ENCODE measurements around the gene GATD1.

GATD1 gene

DNA sequence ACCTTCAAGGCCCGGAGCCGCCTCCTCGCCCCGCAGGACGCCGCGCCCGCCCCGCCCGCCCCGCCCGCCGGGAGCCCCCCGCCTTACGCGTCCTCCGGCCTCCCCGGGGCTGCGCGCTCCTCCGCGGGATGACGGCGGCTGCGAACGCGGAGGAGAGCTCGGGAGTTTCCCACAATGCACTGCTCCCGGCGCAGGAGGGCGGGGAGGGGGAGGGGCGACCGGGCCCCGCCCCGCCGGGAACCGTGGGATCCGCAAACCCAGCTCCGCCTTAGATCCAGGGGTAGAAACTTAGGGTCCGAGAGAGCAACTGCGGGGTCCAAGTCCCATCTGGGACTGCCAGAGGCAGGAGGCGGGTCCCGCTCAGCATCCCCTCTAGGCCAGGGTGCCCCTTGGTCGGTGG is 12.7 kb upstream of the GATD1 start, which contains the start of gene CEND1:
TSS of gene CEND1 (minus strand) at position 148 of the 400 bp plus-strand sequence. CDS start 1,514 bp downstream, outside the sequence.
- no peaks in the 10 kb centered on the region for H3K27me3 Mint-ChIP-seq
- no peak within 1 kb of the TSS for H3K27ac Mint-ChIP-seq (ENCODE audit: low read depth)
- no peak within 1 kb of the TSS for H3K4me3 Mint-ChIP-seq
- H3K36me3 Mint-ChIP-seq (ENCODE audit: insufficient read depth): peaks cover 12% of the 10 kb centered on the region
- H3K4me1 Mint-ChIP-seq: peaks cover 6% of the 10 kb centered on the region
- DNase-seq (ENCODE audit: low spot score in 2 of 2): no peak
- H3K9me3 Mint-ChIP-seq: no peaks in the 10 kb centered on the region
- peak; percentile 32 for ATAC-seq (replicated peaks; ENCODE audit: extremely low read depth, poor library complexity, severe bottlenecking)

- H3K4me3 Mint-ChIP-seq: no peak overlapping the region
- H3K27me3 Mint-ChIP-seq: no peaks in the 10 kb centered on the region
- H3K4me1 Mint-ChIP-seq: peaks cover 6% of the 10 kb centered on the region
- no peaks in the 10 kb centered on the region for H3K9me3 Mint-ChIP-seq
- H3K36me3 Mint-ChIP-seq (ENCODE audit: insufficient read depth): peaks cover 11% of the 10 kb centered on the region
- H3K27ac Mint-ChIP-seq (ENCODE audit: low read depth): no peak overlapping the region
- DNase-seq (ENCODE audit: low spot score in 2 of 2) (no peak), ATAC-seq (replicated peaks; ENCODE audit: extremely low read depth, poor library complexity, severe bottlenecking) (no peak)
Observed at GRCh38 chr11:788953-789940, 12.0 kb upstream of the GATD1 start.

DNA sequence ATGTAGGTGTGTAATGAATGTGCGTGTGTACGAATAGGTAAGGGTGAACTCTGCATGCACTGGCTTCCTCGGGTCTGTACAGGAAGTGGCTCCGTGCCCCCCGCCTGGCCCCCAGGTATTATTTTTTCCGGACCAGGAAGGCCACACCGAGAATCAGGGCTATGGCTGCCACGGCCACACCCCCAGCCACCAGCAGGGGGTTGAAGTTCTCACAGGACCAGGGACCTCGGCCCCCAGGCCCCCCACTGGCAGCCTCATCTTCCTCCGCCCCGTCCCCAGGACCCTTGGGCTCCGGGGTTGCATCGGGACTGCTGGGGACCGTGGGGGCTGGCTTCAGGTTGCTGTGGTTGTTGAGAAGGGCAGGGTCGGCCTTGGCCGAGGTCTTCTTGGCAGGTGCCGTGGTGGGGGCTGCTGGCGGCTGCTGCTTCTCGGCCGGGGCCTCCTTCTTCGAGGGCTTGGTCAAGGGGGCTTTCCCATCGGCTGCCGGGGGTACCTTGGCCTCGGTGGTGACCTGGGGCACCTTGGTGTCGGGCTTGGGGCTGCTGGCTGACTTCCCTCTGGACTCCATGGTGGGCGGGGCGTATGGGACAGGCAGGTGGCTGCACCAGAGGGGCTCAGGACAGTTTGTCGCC is 10.8 kb upstream of the GATD1 start:
- DNase-seq (ENCODE audit: low spot score in 2 of 2) (no peak), ATAC-seq (replicated peaks; ENCODE audit: extremely low read depth, poor library complexity, severe bottlenecking) (no peak)
- H3K36me3 Mint-ChIP-seq (ENCODE audit: insufficient read depth): peaks cover 12% of the 10 kb centered on the region
- no peaks in the 10 kb centered on the region for H3K27me3 Mint-ChIP-seq
- H3K4me3 Mint-ChIP-seq: no peak overlapping the region
- no peak overlapping the region for H3K27ac Mint-ChIP-seq (ENCODE audit: low read depth)
- H3K4me1 Mint-ChIP-seq: peaks cover 6% of the 10 kb centered on the region
- no peaks in the 10 kb centered on the region for H3K9me3 Mint-ChIP-seq

DNA sequence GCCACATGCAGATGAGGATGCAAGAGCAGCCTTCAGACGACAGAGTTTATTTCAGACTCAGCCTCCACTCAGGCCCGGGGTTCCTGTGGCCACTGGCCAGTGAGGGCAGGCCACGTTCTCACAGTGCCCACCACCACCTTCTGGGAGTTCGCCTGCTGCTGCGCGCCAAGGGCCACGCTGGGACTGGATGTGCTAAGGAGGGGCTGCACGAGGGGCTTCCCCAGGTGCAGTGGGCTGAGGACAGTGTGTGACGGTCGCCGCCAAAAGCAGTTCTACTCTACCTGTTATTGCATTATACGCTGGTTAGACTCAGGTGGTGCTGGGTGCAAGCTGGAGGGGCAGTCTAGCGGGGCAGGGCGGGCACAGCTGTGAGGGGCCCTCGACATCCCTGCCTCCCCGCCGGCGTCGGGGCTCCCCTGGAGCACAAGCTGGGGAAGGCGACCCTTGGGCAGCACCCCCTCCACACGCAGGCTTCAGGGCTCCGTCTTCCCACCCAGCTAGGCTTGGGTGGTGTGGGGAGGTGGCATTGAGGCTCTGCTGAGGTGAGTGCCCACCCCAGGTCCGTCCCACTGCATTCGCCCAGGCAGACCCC is 9.9 kb upstream of the GATD1 start:
- Mint-ChIP-seq H3K4me3 (no peak overlapping the region), H3K27me3 (no peaks in the 10 kb centered on the region), H3K27ac (ENCODE audit: low read depth) (no peak overlapping the region), H3K36me3 (ENCODE audit: insufficient read depth) (peaks cover 9% of the 10 kb centered on the region), H3K4me1 (peaks cover 6% of the 10 kb centered on the region), H3K9me3 (no peaks in the 10 kb centered on the region)
- DNase-seq (ENCODE audit: low spot score in 2 of 2): no peak
- ATAC-seq (replicated peaks; ENCODE audit: extremely low read depth, poor library complexity, severe bottlenecking): no peak

- H3K27ac Mint-ChIP-seq (ENCODE audit: low read depth): no peak overlapping the region
- DNase-seq (ENCODE audit: low spot score in 2 of 2): no peak
- H3K4me1 Mint-ChIP-seq: peaks cover 6% of the 10 kb centered on the region
- H3K27me3 Mint-ChIP-seq: no peaks in the 10 kb centered on the region
- H3K9me3 Mint-ChIP-seq: no peaks in the 10 kb centered on the region
- H3K4me3 Mint-ChIP-seq: no peak overlapping the region
- ATAC-seq (replicated peaks; ENCODE audit: extremely low read depth, poor library complexity, severe bottlenecking): no peak
- peaks cover 8% of the 10 kb centered on the region for H3K36me3 Mint-ChIP-seq (ENCODE audit: insufficient read depth)
Observed at GRCh38 chr11:786235-787083, 9.2 kb upstream of the GATD1 start.

DNA sequence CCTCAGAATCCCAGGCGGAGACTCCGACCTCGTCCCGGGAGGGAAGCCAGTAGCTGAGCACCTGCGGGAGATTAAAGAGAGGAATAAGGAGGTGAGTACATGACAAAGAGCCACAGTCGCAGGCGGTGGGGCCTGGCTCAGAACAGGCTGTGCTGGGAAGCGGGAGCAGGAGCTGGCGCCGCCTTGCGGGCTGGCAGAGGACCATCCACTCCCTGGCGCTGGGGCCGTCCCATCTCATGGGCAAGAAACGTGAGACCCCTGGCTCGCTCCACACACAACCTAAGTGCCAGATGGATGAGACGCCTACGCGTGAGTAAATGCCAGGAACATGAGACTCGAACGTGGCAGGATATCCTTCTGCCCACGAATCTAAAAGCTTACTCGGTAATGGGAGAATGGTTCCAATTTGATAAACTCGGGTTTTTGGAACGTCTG is 6.3 kb upstream of the GATD1 start:
- no peak for DNase-seq (ENCODE audit: low spot score in 2 of 2)
- ATAC-seq (replicated peaks; ENCODE audit: extremely low read depth, poor library complexity, severe bottlenecking): no peak
- peaks cover 6% of the 10 kb centered on the region for H3K4me1 Mint-ChIP-seq
- no peak overlapping the region for H3K4me3 Mint-ChIP-seq
- peaks cover 4% of the 10 kb centered on the region for H3K36me3 Mint-ChIP-seq (ENCODE audit: insufficient read depth)
- H3K27ac Mint-ChIP-seq (ENCODE audit: low read depth): no peak overlapping the region
- no peaks in the 10 kb centered on the region for H3K27me3 Mint-ChIP-seq
- H3K9me3 Mint-ChIP-seq: no peaks in the 10 kb centered on the region

- peaks cover 6% of the 10 kb centered on the region for H3K4me1 Mint-ChIP-seq
- no peak overlapping the region for H3K27ac Mint-ChIP-seq (ENCODE audit: low read depth)
- no peak for ATAC-seq (replicated peaks; ENCODE audit: extremely low read depth, poor library complexity, severe bottlenecking)
- peaks cover 6% of the 10 kb centered on the region for H3K36me3 Mint-ChIP-seq (ENCODE audit: insufficient read depth)
- no peak for DNase-seq (ENCODE audit: low spot score in 2 of 2)
- no peaks in the 10 kb centered on the region for H3K9me3 Mint-ChIP-seq
- H3K27me3 Mint-ChIP-seq: no peaks in the 10 kb centered on the region
- H3K4me3 Mint-ChIP-seq: no peak overlapping the region
Observed at GRCh38 chr11:782264-783174, 5.2 kb upstream of the GATD1 start.

DNA sequence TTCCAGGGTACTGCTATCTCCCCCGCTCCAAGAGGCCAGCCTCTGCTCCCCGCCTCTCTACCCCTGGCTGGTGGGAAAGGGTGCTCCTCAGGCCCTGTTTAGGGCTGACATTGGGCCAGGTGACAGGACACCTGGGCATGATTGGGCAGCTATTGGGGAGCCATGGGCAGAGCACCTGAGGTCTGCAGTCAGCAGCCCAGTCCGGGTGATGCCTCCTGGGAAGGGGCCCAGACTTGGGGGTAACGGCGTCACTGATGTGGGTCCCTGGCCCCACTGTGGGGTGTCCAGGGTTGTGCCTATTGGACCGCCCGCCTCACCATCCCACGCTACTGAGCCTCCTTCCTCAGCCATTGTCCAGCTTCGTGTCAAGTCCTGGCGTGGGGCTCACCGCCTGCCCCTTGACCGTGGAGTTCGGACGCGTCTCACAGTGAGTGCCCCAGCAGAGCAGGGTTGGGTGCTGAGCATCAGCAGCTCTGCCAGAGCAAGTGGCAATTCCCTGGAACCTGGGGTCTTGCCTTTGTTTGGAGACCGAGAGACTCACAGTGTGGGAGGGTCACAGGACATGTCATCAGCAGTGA is 2.8 kb upstream of the GATD1 start:
- no peak overlapping the region for H3K27ac Mint-ChIP-seq (ENCODE audit: low read depth)
- ATAC-seq (replicated peaks; ENCODE audit: extremely low read depth, poor library complexity, severe bottlenecking): no peak
- no peaks in the 10 kb centered on the region for H3K27me3 Mint-ChIP-seq
- peaks cover 7% of the 10 kb centered on the region for H3K36me3 Mint-ChIP-seq (ENCODE audit: insufficient read depth)
- H3K9me3 Mint-ChIP-seq: no peaks in the 10 kb centered on the region
- no peak for DNase-seq (ENCODE audit: low spot score in 2 of 2)
- peaks cover 13% of the 10 kb centered on the region for H3K4me1 Mint-ChIP-seq
- H3K4me3 Mint-ChIP-seq: no peak overlapping the region

GRCh38 chr11:778976-779954 is 2.0 kb upstream of the GATD1 start:
- peaks cover 7% of the 10 kb centered on the region for H3K36me3 Mint-ChIP-seq (ENCODE audit: insufficient read depth)
- DNase-seq (ENCODE audit: low spot score in 2 of 2): no peak
- H3K27me3 Mint-ChIP-seq: no peaks in the 10 kb centered on the region
- peak overlapping the region; percentile 76 for H3K4me3 Mint-ChIP-seq
- H3K27ac Mint-ChIP-seq (ENCODE audit: low read depth): no peak overlapping the region
- H3K4me1 Mint-ChIP-seq: peaks cover 13% of the 10 kb centered on the region
- ATAC-seq (replicated peaks; ENCODE audit: extremely low read depth, poor library complexity, severe bottlenecking): no peak
- no peaks in the 10 kb centered on the region for H3K9me3 Mint-ChIP-seq

DNA sequence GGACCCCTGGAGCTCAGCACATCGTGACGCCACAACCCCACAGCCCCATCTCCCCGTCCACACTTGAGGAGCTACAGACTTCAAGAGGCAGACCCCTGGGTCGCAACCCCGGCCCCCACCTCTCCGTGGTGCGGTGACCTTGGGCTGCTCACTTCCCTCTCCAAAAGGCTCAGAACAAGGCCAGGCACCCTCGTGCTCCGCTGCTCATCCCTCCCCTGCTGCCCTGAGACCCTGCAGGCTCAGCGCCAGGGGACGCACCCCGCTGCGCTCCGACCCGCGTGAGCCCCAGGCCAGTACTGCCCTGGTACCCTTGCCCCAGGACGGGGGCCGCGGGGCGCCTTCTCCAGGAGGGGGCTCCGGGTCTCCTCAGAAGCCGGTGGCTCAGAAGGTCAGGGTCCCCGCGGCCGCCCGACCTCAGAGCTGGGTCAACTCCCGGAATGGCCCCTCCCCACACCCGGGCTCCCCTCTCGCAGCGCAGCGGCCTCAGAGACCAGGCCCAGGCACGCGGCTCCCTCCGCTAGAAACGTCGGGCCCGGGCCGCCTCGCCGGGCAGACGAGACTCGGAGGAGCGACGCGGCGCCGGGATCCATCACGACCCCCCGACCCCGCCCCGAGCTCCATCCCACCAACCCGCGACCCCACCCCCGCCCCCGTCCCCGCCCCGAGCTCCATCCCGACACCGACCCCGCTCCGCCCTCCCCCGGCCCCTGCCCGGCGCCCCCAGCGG is 563 bp downstream of the GATD1 start:
- Mint-ChIP-seq H3K4me1 (peaks cover 19% of the 10 kb centered on the region), H3K36me3 (ENCODE audit: insufficient read depth) (peaks cover 4% of the 10 kb centered on the region)
- no peak for DNase-seq (ENCODE audit: low spot score in 2 of 2)

More for the DNA sequence above, 563 bp downstream of the GATD1 start:
- Mint-ChIP-seq H3K9me3 (no peaks in the 10 kb centered on the region), H3K27ac (ENCODE audit: low read depth) (peak overlapping the region; percentile 71), H3K4me3 (peak overlapping the region; percentile 76), H3K27me3 (no peaks in the 10 kb centered on the region)
- ATAC-seq (replicated peaks; ENCODE audit: extremely low read depth, poor library complexity, severe bottlenecking): peak; percentile 25
